ENCODE results near the gene QRSL1.

Gene QRSL1

GRCh38 chr6:106702451-106703110 is 73.2 kb downstream of the QRSL1 start:
- TF ChIP-seq LEF1 (IDR thresholded peaks at IDR 0.05; ENCODE audit: borderline replicate concordance): no peak
- TF ChIP-seq CTBP1 (IDR thresholded peaks at IDR 0.05; ENCODE audit: borderline replicate concordance): no peak
- no peak for TF ChIP-seq FOXA1 (IDR thresholded peaks at IDR 0.05)
- TF ChIP-seq ZNF384 (IDR thresholded peaks at IDR 0.05): no peak
- no peak for TF ChIP-seq SP1 (IDR thresholded peaks at IDR 0.05)
- no peak for TF ChIP-seq NFRKB (IDR thresholded peaks at IDR 0.05)
- no peak for TF ChIP-seq HDGF (IDR thresholded peaks at IDR 0.05; ENCODE audit: borderline replicate concordance)
- no peak for TF ChIP-seq PKNOX1 (IDR thresholded peaks at IDR 0.05)
- no peak for TF ChIP-seq L3MBTL2 (conservative IDR thresholded peaks at IDR 0.05)
- TF ChIP-seq FOXM1 (IDR thresholded peaks at IDR 0.05; ENCODE audit: borderline replicate concordance): no peak
- no peak for TF ChIP-seq ELF4 (IDR thresholded peaks at IDR 0.05)
- no peak for TF ChIP-seq BHLHE40 (IDR thresholded peaks at IDR 0.05; ENCODE audit: borderline replicate concordance)
- no peak for TF ChIP-seq TARDBP (IDR thresholded peaks at IDR 0.05)
- TF ChIP-seq ARNT (IDR thresholded peaks at IDR 0.05): no peak
- no peak for TF ChIP-seq SUZ12 (IDR thresholded peaks at IDR 0.05)
- no peak for TF ChIP-seq FOXK2 (IDR thresholded peaks at IDR 0.05)
- DNase-seq (ENCODE audit: extremely low spot score): no peak
- POLR2A ChIA-PET: no interaction called here
- CTCF ChIA-PET: no interaction called here

- TF ChIP-seq ELF4 (IDR thresholded peaks at IDR 0.05) (no peak), ARNT (IDR thresholded peaks at IDR 0.05) (no peak), PKNOX1 (IDR thresholded peaks at IDR 0.05) (no peak), ZNF384 (IDR thresholded peaks at IDR 0.05) (no peak), LEF1 (IDR thresholded peaks at IDR 0.05; ENCODE audit: borderline replicate concordance) (no peak), HDGF (IDR thresholded peaks at IDR 0.05; ENCODE audit: borderline replicate concordance) (no peak), SP1 (IDR thresholded peaks at IDR 0.05) (no peak), FOXK2 (IDR thresholded peaks at IDR 0.05) (no peak), L3MBTL2 (conservative IDR thresholded peaks at IDR 0.05) (no peak), NFRKB (IDR thresholded peaks at IDR 0.05) (no peak), TARDBP (IDR thresholded peaks at IDR 0.05) (no peak), FOXA1 (IDR thresholded peaks at IDR 0.05) (no peak), SUZ12 (IDR thresholded peaks at IDR 0.05) (no peak), BHLHE40 (IDR thresholded peaks at IDR 0.05; ENCODE audit: borderline replicate concordance) (no peak), CTBP1 (IDR thresholded peaks at IDR 0.05; ENCODE audit: borderline replicate concordance) (no peak), FOXM1 (IDR thresholded peaks at IDR 0.05; ENCODE audit: borderline replicate concordance) (no peak)
- CTCF ChIA-PET: no interaction called here
- DNase-seq (ENCODE audit: extremely low spot score): no peak
- POLR2A ChIA-PET: no interaction called here
Measured at GRCh38 chr6:106704327-106704726, 74.9 kb downstream of the QRSL1 start.

- ChIA-PET CTCF (no interaction called here), POLR2A (no interaction called here)
- no peak for DNase-seq (ENCODE audit: extremely low spot score)
- TF ChIP-seq TARDBP (IDR thresholded peaks at IDR 0.05): no peak
- TF ChIP-seq SUZ12 (IDR thresholded peaks at IDR 0.05): no peak
- no peak for TF ChIP-seq FOXM1 (IDR thresholded peaks at IDR 0.05; ENCODE audit: borderline replicate concordance)
- no peak for TF ChIP-seq LEF1 (IDR thresholded peaks at IDR 0.05; ENCODE audit: borderline replicate concordance)
- no peak for TF ChIP-seq ARNT (IDR thresholded peaks at IDR 0.05)
- no peak for TF ChIP-seq NFRKB (IDR thresholded peaks at IDR 0.05)
- no peak for TF ChIP-seq FOXK2 (IDR thresholded peaks at IDR 0.05)
- no peak for TF ChIP-seq FOXA1 (IDR thresholded peaks at IDR 0.05)
- TF ChIP-seq CTBP1 (IDR thresholded peaks at IDR 0.05; ENCODE audit: borderline replicate concordance): no peak
- no peak for TF ChIP-seq PKNOX1 (IDR thresholded peaks at IDR 0.05)
- no peak for TF ChIP-seq ZNF384 (IDR thresholded peaks at IDR 0.05)
- no peak for TF ChIP-seq ELF4 (IDR thresholded peaks at IDR 0.05)
- TF ChIP-seq HDGF (IDR thresholded peaks at IDR 0.05; ENCODE audit: borderline replicate concordance): no peak
- TF ChIP-seq SP1 (IDR thresholded peaks at IDR 0.05): no peak
- no peak for TF ChIP-seq BHLHE40 (IDR thresholded peaks at IDR 0.05; ENCODE audit: borderline replicate concordance)
- TF ChIP-seq L3MBTL2 (conservative IDR thresholded peaks at IDR 0.05): no peak
Measured at GRCh38 chr6:106705156-106705555, 75.8 kb downstream of the QRSL1 start.

- no peak for TF ChIP-seq L3MBTL2 (conservative IDR thresholded peaks at IDR 0.05)
- TF ChIP-seq LEF1 (IDR thresholded peaks at IDR 0.05; ENCODE audit: borderline replicate concordance): no peak
- no peak for TF ChIP-seq ZNF384 (IDR thresholded peaks at IDR 0.05)
- TF ChIP-seq ARNT (IDR thresholded peaks at IDR 0.05): no peak
- TF ChIP-seq TARDBP (IDR thresholded peaks at IDR 0.05): no peak
- TF ChIP-seq ELF4 (IDR thresholded peaks at IDR 0.05): no peak
- no peak for TF ChIP-seq FOXK2 (IDR thresholded peaks at IDR 0.05)
- TF ChIP-seq PKNOX1 (IDR thresholded peaks at IDR 0.05): no peak
- TF ChIP-seq BHLHE40 (IDR thresholded peaks at IDR 0.05; ENCODE audit: borderline replicate concordance): no peak
- no peak for TF ChIP-seq CTBP1 (IDR thresholded peaks at IDR 0.05; ENCODE audit: borderline replicate concordance)
- no peak for TF ChIP-seq FOXA1 (IDR thresholded peaks at IDR 0.05)
- TF ChIP-seq FOXM1 (IDR thresholded peaks at IDR 0.05; ENCODE audit: borderline replicate concordance): no peak
- TF ChIP-seq SP1 (IDR thresholded peaks at IDR 0.05): no peak
- ChIA-PET POLR2A (no interaction called here), CTCF (no interaction called here)
- no peak for DNase-seq (ENCODE audit: extremely low spot score)
Measured at GRCh38 chr6:106710580-106710979, 81.2 kb downstream of the QRSL1 start.

- POLR2A ChIA-PET: no interaction called here
- CTCF ChIA-PET: no interaction called here
- DNase-seq (ENCODE audit: extremely low spot score): no peak
- TF ChIP-seq L3MBTL2 (conservative IDR thresholded peaks at IDR 0.05) (no peak), ZNF384 (IDR thresholded peaks at IDR 0.05) (no peak), FOXA1 (IDR thresholded peaks at IDR 0.05) (no peak), SUZ12 (IDR thresholded peaks at IDR 0.05) (no peak), PKNOX1 (IDR thresholded peaks at IDR 0.05) (no peak), FOXK2 (IDR thresholded peaks at IDR 0.05) (no peak), FOXM1 (IDR thresholded peaks at IDR 0.05; ENCODE audit: borderline replicate concordance) (no peak), TARDBP (IDR thresholded peaks at IDR 0.05) (no peak), HDGF (IDR thresholded peaks at IDR 0.05; ENCODE audit: borderline replicate concordance) (no peak), CTBP1 (IDR thresholded peaks at IDR 0.05; ENCODE audit: borderline replicate concordance) (no peak), NFRKB (IDR thresholded peaks at IDR 0.05) (no peak), LEF1 (IDR thresholded peaks at IDR 0.05; ENCODE audit: borderline replicate concordance) (no peak), BHLHE40 (IDR thresholded peaks at IDR 0.05; ENCODE audit: borderline replicate concordance) (no peak)
Measured at GRCh38 chr6:106714281-106714680, 84.9 kb downstream of the QRSL1 start.
